Activated CD8-positive, alpha-beta memory T cell treated with anti-CD3 and anti-CD28 coated beads for 36 hours (primary cell): Measurements from ENCODE around the gene PUS7L. TPM values are rescaled to one million over a fixed set of nuclear protein-coding genes. Genes with fewer than 3 reads are reported as not detected.

Experiments
- CTCF ChIA-PET: fragments of 350-600 bp; sonication (Branson Sonifier 250); formaldehyde crosslinking; loops from one replicate; lab custom pipeline; 2021; ENCODE audit warnings: antibody characterized with exemption; lab: Charles Lee
- POLR2A ChIA-PET: fragments of 350-600 bp; sonication (Branson Sonifier 250); formaldehyde crosslinking; loops from one replicate; lab custom pipeline; 2021; ENCODE audit warnings: antibody characterized with exemption; lab: Charles Lee
- total RNA-seq, 2 experiments: library from RNA; stranded (reverse); gene quantifications; one replicate each; pipeline ENCODE4 v1.2.3, GENCODE V29; 2021

Gene PUS7L, protein sequence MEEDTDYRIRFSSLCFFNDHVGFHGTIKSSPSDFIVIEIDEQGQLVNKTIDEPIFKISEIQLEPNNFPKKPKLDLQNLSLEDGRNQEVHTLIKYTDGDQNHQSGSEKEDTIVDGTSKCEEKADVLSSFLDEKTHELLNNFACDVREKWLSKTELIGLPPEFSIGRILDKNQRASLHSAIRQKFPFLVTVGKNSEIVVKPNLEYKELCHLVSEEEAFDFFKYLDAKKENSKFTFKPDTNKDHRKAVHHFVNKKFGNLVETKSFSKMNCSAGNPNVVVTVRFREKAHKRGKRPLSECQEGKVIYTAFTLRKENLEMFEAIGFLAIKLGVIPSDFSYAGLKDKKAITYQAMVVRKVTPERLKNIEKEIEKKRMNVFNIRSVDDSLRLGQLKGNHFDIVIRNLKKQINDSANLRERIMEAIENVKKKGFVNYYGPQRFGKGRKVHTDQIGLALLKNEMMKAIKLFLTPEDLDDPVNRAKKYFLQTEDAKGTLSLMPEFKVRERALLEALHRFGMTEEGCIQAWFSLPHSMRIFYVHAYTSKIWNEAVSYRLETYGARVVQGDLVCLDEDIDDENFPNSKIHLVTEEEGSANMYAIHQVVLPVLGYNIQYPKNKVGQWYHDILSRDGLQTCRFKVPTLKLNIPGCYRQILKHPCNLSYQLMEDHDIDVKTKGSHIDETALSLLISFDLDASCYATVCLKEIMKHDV
- 10 to 100 TPM; 23.6 to 23.7 TPM for total RNA-seq

DNA sequence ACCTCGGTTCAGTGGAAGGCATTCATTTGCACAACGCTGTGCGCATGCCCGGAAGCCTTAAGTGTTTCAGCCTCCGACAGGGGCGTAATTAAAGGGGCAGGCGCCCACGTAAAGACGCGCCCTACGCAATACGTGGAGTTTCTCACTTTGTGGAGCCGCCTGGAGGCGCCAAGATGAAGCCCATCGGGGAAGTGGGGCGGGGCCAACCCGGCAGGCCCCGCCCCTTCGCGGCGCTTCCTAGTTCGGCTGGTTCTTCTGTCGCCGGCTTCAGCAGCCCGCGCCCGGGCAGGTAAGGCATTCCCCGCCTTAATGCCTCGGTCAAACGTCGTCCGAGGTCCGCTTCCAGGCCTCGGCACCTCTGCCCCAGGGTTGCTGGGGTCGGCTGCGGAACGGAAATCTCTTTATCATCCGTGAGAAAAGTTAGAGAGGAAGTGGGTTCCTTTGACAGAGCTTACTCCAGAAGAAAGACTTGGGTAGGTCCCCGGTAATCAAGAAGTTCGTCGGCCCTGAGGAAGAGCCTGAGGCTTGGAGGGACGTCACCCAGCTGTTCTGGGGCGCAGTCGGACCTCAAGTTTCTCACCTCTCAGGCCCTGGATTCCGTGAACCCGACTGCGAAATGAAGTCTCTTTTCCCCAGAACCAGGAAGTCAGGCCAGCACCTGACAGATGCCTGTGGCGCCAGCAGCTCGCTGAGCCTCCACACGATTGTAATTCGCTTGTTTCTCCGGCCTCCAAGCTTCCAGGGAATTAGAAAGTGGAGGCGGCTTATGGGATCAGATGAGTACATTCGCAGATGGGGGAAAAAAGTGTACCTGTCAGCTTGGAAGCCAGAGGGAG, at the start of gene PUS7L, which contains the start of gene IRAK4:
Gene PUS7L (minus strand): TSS at position 63 of the 836 bp plus-strand sequence. CDS start 3,545 bp downstream, outside the sequence.
Gene IRAK4 (plus strand): TSS at position 224 of the 836 bp plus-strand sequence. CDS start 9,161 bp downstream, outside the sequence.
- CTCF ChIA-PET: interaction anchor here (0.7 kb wide), 1 partner anchor 14 kb away, joined by 3 read pairs; no protein-coding TSS in a partner anchor
- POLR2A ChIA-PET: interaction anchor here (0.6 to 1.8 kb wide), 3 partner anchors 47 to 76 kb away, joined by 3 to 14 read pairs (median 12); partner anchors contain the start of gene TWF1

DNA sequence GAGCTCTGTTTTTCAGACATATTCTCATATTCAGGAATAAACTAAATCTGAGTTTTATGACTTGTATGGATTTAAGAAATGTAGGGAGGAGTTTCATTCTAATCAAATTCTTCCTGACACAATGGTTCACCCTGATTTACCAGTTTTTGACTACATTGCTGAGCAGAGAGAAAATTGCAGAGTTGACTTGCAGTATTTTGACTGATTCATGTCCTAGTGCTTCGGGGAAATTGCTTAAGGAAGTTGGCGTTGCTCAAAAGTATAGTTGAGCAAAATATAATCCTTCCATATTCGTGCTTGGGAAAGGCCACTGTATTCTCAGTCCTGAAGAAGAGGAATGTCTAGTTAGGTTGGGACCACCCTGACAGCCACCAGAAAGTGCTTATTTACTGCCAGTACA, 48.8 kb upstream of the PUS7L start:
- POLR2A ChIA-PET: interaction anchor here (1.1 to 3.2 kb wide), 3 partner anchors 24 to 48 kb away, joined by 6 to 12 read pairs (median 10); partner anchors contain the start of genes IRAK4, PUS7L and TMEM117

DNA sequence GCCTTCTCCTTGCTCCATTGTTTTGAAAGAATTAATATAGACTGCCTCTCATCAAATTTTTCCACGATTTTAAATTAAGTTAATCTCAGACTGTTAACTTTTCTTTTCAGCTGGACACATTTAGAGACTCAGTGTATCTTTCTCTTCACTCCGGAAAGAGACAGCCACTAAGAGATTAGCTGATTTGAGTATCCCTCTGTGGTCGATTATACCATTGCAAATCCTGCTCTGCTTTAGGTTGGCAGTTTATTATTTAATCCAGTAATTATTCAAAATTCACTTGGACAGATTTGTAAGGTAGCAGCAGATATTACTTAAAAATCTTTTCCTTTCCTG, 48.1 kb upstream of the PUS7L start:
- ChIA-PET CTCF (interaction anchor here (1.1 to 1.5 kb wide), 2 partner anchors 26 to 28 kb away, joined by 3 to 5 read pairs; no protein-coding TSS in a partner anchor), POLR2A (interaction anchor here (1.0 to 3.2 kb wide), 4 partner anchors 8 to 47 kb away, joined by 3 to 12 read pairs (median 8); partner anchors contain the start of genes IRAK4, PUS7L and TMEM117)

More for the DNA sequence above, 48.8 kb upstream of the PUS7L start:
- CTCF ChIA-PET: interaction anchor here (0.7 kb wide), 1 partner anchor 75 kb away, joined by 3 read pairs; no protein-coding TSS in a partner anchor

DNA sequence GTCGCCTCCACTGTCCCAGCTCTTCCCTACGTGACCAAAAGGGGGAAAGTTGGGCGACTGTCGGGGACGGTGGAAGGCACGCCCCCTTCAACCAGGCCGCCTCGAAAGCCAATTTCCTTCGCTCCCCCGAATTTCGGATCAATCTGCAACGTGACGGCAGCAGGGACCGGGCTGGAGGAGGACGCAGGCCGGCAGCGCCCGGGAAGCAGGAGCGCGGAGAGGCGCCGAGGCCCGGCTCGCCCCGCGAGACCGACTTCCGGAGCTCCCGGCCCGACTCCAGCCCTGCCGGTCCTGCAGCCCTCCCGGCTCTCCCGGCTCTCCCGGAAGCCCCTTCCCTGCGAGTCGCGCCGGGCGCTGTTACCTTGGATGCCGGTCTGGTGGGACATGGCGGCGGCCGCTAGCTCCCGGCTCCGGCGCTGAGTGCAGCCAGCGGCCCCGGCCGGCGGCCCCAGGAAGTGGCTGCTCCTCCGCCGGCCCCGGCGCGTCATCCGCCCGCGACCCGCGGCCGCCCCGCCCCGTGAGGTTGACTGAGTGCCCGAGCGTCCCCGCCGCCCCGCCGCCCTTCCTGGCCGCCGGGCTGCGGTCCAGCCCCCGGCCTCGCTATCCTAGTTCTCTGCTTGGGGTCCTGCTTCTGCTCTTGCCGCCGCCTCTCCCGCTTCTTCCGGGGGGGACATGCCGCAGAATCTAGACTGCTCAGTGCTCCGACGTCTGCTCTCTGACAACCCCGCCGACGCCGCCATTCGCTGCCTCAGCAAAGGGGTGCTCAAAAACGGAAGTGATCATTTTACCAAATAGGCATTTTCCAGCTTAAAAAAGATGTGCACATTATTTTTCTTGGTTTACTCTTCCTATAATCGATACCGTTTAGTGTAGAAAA, 47.5 kb upstream of the PUS7L start, which contains the start of gene TWF1:
Gene TWF1 (minus strand): TSS at position 458 of the 877 bp plus-strand sequence. CDS start 72 bp downstream, at position 386.
- CTCF ChIA-PET: interaction anchor here (0.5 to 1.5 kb wide), 5 partner anchors 14 to 33 kb away, joined by 3 to 5 read pairs (median 3); no protein-coding TSS in a partner anchor
- POLR2A ChIA-PET: interaction anchor here (0.8 to 3.2 kb wide), 7 partner anchors 9 to 1923 kb away, joined by 3 to 12 read pairs (median 6); partner anchors contain the start of genes ARID2, IRAK4, PUS7L and TMEM117

DNA sequence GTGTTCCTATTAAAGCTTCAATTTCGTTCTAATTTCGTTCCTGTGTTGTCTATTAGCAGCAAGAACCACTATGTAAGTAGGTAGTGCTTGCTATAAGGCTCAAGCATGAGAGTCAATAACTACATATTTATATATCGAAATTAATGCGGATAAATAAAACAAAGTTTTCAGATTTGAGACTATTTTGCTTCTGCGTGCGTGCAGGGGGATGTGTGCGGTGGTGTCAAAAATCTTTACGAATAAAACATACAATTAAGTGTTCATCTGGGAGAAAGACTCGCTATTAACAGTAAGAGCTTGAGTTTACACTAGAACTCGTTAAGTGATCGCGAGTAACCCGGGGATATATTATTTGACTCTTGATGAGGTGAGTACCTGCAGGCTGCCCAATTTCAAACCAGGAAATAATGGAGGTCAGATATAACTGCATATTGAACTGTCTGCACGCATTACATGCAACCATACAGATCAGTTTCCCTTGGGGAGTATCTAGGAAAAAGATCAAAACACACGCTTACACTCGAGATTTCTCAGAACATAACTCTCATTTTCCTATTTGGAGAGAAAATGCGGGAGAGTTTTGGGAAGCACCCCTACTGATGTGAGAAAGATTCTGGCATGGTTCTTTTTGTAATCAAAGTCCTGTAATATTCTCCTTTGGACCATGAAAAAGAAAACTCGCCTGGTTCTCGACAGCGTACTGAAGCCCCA, 46.7 kb upstream of the PUS7L start:
- ChIA-PET POLR2A (interaction anchor here (0.8 to 3.2 kb wide), 5 partner anchors 13 to 1924 kb away, joined by 3 to 12 read pairs (median 6); partner anchors contain the start of genes ARID2, IRAK4, PUS7L and TMEM117), CTCF (interaction anchor here (0.8 to 1.5 kb wide), 4 partner anchors 14 to 77 kb away, joined by 3 to 5 read pairs (median 4); no protein-coding TSS in a partner anchor)

DNA sequence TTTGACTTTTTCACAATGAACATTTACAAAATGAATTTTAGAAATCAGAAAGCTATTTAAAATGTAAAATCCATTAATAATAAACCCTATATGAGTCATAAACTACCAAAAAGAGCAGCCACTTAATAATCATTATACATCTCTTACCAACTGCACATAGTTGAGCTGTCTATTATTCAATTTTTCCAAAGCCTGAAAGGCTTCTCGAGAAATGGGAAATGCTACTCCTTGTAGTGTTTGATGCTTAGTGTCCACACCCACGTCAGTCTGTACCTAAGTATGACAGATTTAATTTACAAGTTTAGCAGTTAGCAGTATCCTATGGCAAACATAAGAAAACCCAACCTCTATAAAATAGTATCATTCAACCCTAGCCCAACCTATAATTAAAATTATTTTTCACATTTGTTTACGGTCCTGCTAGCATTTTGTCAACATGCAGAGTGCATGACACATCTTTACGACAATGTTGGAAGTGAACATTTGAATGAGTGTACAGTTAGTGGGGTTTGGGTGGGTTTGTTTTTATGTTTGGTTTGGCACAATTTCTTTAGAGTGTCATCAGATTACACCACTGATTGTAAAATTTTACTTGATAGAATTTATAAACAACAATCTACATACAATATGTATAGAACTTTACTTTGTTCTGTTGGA, 39.1 kb upstream of the PUS7L start:
- ChIA-PET POLR2A (no interaction called here), CTCF (no interaction called here)

DNA sequence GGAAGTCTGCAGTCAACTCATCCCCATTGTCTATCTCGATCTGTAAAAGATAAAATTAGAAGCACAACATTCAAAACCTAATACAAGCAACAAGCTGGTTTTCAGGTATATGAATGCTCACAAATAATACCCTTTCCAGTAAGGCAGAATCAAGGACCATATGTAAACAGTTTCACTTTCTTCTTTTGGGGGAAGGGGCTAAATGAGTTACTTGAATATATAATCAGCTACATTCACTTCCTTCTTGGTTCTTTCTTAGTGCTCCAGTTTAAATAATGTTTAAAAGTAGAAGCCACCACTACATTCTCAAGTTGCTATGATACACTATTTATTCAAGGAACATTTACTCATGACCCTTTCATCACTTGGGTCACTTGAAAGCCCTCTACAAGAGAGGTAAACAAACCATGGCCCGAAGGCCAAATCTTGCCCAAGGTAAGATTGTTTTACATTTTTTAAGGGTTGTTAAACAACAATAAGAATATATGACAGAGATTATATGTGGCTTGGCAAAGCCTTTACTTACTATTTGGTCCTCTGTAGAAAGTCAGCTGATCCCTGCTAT, 37.2 kb upstream of the PUS7L start:
- POLR2A ChIA-PET: interaction anchor here (0.5 kb wide), 1 partner anchor 40 kb away, joined by 3 read pairs; the partner anchor contains the start of gene TMEM117
- CTCF ChIA-PET: no interaction called here

DNA sequence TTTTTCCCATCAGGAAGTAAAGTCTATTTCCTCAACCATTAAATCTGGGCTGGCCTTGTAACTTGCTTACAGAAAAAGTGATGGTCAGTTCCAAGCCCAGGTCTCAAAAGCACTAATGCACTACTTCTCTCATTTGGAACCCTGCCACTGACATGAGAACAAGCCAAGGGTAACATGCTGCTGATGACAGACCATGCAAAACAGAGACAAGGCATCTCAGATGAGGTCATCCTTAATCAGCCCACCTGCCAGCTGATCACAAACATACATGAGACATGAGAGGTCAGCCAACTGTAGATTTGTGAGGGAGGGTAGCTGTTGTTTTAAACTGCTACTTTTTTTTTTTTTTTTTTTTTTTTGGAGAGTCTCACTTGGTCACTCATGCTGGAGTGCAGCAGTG, 31.4 kb upstream of the PUS7L start:
- CTCF ChIA-PET: no interaction called here

DNA sequence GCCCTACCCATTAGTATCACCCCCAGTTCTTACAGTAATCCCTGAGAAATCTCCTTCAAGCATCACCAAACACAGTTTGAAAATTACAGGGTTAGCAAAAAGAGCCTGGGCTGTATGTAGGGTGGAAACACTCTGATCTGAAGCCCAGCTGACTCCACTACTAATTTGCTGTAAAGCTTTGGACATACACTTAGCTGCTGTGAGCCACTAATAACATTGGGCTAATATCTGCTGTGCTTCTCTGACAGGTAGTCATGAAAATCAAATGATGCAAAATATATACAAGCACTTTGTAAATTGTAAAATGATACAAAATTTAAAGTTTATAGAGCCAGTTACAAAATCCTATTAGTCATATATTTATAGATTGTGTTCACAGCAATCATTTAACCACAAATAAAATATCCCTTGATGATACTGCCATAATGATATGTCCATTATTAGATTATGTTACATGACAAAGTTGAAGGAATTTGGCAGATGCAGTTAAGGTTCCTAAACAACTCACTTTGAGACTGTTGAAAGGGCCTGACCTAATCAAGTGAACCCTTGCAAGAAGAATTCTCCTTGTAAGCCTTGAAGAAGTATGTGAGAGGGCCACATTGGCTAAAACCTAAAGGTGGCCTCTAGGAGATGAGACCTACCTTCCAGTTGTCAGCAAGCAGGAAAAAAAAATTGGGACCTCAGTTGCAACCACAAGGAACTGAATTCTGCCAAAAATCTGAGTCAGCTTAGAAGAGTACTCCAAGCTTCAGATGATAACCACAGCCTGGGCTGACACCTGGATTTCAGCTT, 28.5 kb upstream of the PUS7L start:
- ChIA-PET CTCF (no interaction called here), POLR2A (no interaction called here)

More for the DNA sequence above, 31.4 kb upstream of the PUS7L start:
- POLR2A ChIA-PET: interaction anchor here (0.6 kb wide), 3 partner anchors 16 to 92 kb away, joined by 3 to 18 read pairs (median 4); no protein-coding TSS in a partner anchor

DNA sequence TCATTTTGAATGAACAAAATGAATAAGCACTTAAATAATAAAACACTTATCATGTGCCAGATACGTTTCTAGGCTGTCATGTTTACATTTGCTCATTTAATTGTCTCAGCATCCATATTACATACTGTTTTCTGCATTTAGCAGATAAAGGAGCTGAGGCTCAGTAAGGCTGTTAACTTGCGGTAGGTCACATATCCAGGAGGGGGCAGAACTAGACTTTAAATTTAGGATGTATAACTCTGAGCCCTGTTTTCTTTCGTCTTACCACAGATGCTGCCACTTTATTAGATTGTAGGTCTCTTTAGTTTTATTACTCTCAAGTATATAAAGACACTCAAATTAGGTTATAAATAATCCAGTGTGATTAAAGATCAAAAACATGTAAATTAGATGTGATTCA, 17.9 kb upstream of the PUS7L start:
- ChIA-PET POLR2A (no interaction called here), CTCF (interaction anchor here (1.1 kb wide), 1 partner anchor 106 kb away, joined by 4 read pairs; no protein-coding TSS in a partner anchor)

DNA sequence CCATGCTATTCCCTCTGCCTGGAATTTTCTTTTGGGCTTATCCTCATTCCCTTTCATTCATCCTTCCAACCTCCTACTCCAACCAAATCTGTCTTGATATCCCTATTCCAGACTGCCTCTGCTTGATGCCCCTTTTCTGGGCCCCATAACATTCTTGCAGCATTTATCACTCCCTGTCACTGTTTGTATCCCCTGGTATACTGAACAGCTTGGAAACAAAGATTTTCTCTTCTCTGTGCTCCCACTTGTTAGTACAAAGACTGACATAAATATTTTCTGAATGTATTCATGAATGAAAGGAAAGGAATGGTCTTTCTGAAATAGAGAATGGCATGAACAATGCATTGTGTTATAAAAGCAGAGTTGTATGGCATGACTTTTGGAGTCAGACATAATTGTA, 7.7 kb upstream of the PUS7L start:
- ChIA-PET CTCF (no interaction called here), POLR2A (no interaction called here)

DNA sequence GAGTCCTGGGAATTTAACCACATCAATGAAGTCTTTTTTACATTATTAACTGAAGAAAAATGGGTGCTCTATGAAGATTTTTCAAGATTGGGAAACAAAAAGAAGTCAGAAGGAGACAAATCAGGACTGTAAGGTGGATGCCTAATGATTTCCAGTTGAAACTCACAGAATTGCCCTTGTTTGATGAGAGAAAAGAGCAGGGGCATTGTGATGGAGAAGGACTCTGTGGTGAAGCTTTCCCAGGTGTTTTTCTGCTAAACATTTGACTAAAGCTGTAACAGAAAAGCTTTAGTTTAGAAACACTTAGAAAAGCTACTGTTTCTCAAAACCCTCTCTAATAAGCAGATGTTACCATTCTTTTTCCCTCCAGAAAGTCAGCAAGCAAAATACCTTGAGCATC, 5.9 kb upstream of the PUS7L start:
- CTCF ChIA-PET: no interaction called here
- POLR2A ChIA-PET: no interaction called here

DNA sequence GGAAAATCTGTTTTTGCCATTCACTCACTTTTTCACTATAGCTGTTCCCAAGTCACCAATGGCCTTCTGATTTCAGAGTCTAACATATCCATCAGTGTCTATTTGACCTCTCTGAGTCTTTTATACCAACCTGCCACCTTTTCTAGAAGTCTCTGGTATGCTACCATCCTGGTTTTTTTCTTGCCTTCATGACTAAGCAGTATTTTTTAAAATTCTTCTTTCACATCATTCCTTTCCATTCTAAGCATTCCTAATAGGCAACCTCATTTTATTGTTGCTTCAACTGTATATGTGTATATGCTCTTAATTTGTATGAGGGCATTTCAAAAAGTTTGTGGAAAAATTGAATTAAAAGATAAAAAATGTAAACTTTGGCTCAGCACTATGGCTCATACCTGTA, 5.2 kb upstream of the PUS7L start:
- POLR2A ChIA-PET: no interaction called here
- CTCF ChIA-PET: interaction anchor here (0.6 kb wide), 1 partner anchor 1700 kb away, joined by 3 read pairs; no protein-coding TSS in a partner anchor

DNA sequence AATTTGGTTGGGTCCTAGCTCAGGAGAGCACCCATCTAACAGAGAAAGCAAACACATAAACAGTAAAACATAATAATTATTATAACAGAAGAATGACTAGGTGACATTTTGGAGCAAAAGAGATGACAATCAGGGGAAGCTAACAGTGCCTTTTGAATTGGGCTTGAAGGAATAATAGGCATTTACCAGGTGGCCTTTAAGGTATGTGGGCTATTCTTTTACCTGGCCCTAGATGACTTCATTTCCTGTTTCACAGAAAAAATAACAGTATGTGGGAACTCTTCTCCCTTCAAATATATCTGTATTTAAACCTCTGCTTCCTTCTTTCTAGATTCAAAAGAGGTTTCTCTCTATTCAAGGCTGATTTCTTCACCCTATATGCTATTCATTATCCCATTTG, 4.0 kb upstream of the PUS7L start:
- POLR2A ChIA-PET: no interaction called here
- CTCF ChIA-PET: no interaction called here

DNA sequence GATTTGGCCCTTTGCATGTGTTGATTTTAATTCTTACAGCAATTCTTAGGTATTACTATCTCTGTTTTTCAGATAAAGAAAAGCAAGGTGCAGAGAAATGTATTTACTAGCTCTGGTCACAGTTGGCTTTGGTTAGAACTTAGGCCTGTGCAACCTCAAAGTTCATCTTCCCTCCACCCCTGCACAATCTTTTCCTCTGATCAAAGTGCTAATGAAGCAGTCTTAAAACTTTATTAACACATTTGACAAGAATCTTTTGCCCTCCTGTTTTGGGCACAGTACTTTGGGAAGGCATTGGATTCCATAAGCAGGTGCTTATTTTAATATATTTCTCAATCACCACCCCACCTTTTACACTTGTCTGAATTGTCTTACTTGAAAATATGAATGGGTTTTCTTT, 2.9 kb upstream of the PUS7L start:
- ChIA-PET POLR2A (no interaction called here), CTCF (no interaction called here)
